Liver (tissue), 3 donors: ENCODE results near the gene ZNF837.

Source experiments
- FOXA1 ChIP-seq: IDR thresholded peaks from 2 replicates; pipeline ENCODE4 v1.6.1; 2016; ENCODE audit warnings: antibody characterized with exemption
- GABPA ChIP-seq, 2 donors: IDR thresholded peaks in 1 of 2; conservative IDR thresholded peaks in 1 of 2; 2 replicates each; pipeline ENCODE4 v1.6.1; 2016; ENCODE audit warnings: antibody characterized with exemption in 2 of 2, mild to moderate bottlenecking in 1 of 2, moderate library complexity in 1 of 2
- JUND ChIP-seq, 2 donors: IDR thresholded peaks; 2 replicates each; pipeline ENCODE4 v1.6.1; 2016; ENCODE audit warnings: antibody characterized with exemption in 2 of 2
- NR2F2 ChIP-seq: IDR thresholded peaks from 2 replicates; pipeline ENCODE4 v1.6.1; 2016; ENCODE audit warnings: antibody characterized with exemption
- RAD21 ChIP-seq, 2 donors: IDR thresholded peaks; 2 replicates each; pipeline ENCODE4 v1.6.1; 2016; ENCODE audit warnings: antibody characterized with exemption in 2 of 2, mild to moderate bottlenecking in 2 of 2
- RXRA ChIP-seq, 2 donors: IDR thresholded peaks; 2 replicates each; pipeline ENCODE4 v1.6.1; 2017 to 2018; ENCODE audit warnings: antibody characterized with exemption in 2 of 2, mild to moderate bottlenecking in 1 of 2
- SP1 ChIP-seq: IDR thresholded peaks from 2 replicates; pipeline ENCODE4 v1.6.1; 2018; ENCODE audit warnings: antibody characterized with exemption, mild to moderate bottlenecking
- TAF1 ChIP-seq: conservative IDR thresholded peaks from 2 replicates; pipeline ENCODE4 v1.6.1; 2016; ENCODE audit warnings: antibody characterized with exemption, mild to moderate bottlenecking
- YY1 ChIP-seq: IDR thresholded peaks from 2 replicates; pipeline ENCODE4 v1.6.1; 2016; ENCODE audit warnings: antibody characterized with exemption, mild to moderate bottlenecking
- TF ChIP-seq, protein P1 (sequence below): fragments of 150-350 bp; IDR thresholded peaks from 2 replicates; pipeline ENCODE4 v1.5.1; 2017; ENCODE audit warnings: improper control_type of control experiment, low read depth, low read length; ENCODE audit not compliant: missing input control
- TF ChIP-seq, protein P2 (sequence below): IDR thresholded peaks from 2 replicates; pipeline ENCODE4 v1.6.1; 2016; ENCODE audit warnings: antibody characterized with exemption
- TF ChIP-seq, protein P3 (sequence below): IDR thresholded peaks from 2 replicates; pipeline ENCODE4 v1.6.1; 2016; ENCODE audit warnings: antibody characterized with exemption
- TF ChIP-seq, protein P4 (sequence below): IDR thresholded peaks from 2 replicates; pipeline ENCODE4 v1.6.1; 2016; ENCODE audit warnings: antibody characterized with exemption
- donor health status: healthy.
- donor health status: healthy.

DNA sequence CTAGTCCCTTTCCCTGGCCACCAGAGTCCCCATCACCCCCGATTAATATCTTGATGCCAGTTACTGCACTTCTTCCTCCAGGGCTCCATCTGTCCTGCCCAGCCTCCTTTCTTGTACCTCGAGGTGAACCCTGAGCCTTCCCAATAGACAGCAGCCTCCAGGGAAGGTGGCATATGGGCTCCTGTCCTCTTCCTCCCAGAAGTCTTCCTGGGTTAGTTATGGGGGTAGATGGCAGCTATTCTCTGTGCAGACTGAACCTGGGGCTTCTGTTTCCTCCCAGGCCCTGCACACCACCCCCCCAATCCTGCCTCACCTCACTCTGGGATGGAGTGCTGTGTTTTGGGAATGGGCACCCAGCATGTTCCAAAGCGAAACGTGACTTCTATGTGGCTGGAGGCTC lies 17.3 kb upstream of the ZNF837 start:
- TF ChIP-seq, protein P1, sequence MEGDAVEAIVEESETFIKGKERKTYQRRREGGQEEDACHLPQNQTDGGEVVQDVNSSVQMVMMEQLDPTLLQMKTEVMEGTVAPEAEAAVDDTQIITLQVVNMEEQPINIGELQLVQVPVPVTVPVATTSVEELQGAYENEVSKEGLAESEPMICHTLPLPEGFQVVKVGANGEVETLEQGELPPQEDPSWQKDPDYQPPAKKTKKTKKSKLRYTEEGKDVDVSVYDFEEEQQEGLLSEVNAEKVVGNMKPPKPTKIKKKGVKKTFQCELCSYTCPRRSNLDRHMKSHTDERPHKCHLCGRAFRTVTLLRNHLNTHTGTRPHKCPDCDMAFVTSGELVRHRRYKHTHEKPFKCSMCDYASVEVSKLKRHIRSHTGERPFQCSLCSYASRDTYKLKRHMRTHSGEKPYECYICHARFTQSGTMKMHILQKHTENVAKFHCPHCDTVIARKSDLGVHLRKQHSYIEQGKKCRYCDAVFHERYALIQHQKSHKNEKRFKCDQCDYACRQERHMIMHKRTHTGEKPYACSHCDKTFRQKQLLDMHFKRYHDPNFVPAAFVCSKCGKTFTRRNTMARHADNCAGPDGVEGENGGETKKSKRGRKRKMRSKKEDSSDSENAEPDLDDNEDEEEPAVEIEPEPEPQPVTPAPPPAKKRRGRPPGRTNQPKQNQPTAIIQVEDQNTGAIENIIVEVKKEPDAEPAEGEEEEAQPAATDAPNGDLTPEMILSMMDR: no peak
- TF ChIP-seq GABPA (IDR thresholded peaks at IDR 0.05 in 1 of 2, conservative IDR thresholded peaks at IDR 0.05 in 1 of 2) (no peak), RXRA (IDR thresholded peaks at IDR 0.05) (no peak), FOXA1 (no peak), RAD21 (IDR thresholded peaks at IDR 0.05) (no peak), TAF1 (no peak), JUND (IDR thresholded peaks at IDR 0.05) (no peak), YY1 (no peak), NR2F2 (no peak), SP1 (no peak)
- TF ChIP-seq, protein P2, sequence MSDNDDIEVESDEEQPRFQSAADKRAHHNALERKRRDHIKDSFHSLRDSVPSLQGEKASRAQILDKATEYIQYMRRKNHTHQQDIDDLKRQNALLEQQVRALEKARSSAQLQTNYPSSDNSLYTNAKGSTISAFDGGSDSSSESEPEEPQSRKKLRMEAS: no peak
- TF ChIP-seq, protein P3, sequence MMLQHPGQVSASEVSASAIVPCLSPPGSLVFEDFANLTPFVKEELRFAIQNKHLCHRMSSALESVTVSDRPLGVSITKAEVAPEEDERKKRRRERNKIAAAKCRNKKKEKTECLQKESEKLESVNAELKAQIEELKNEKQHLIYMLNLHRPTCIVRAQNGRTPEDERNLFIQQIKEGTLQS: no peak
- TF ChIP-seq, protein P4, sequence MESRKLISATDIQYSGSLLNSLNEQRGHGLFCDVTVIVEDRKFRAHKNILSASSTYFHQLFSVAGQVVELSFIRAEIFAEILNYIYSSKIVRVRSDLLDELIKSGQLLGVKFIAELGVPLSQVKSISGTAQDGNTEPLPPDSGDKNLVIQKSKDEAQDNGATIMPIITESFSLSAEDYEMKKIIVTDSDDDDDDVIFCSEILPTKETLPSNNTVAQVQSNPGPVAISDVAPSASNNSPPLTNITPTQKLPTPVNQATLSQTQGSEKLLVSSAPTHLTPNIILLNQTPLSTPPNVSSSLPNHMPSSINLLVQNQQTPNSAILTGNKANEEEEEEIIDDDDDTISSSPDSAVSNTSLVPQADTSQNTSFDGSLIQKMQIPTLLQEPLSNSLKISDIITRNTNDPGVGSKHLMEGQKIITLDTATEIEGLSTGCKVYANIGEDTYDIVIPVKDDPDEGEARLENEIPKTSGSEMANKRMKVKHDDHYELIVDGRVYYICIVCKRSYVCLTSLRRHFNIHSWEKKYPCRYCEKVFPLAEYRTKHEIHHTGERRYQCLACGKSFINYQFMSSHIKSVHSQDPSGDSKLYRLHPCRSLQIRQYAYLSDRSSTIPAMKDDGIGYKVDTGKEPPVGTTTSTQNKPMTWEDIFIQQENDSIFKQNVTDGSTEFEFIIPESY: no peak
